ENCODE results near the gene TRAF4.
"Not testable (repeated sequence)": the region's sequence is repeated elsewhere in the genome, so short reads cannot be mapped to it uniquely, and the experiment has no call there.

TRAF4 gene

GRCh38 chr17:28729950-28730330 is 13.9 kb upstream of the TRAF4 start:
- DNase-seq (ENCODE audit: low spot score), result no peak

GRCh38 chr17:28733346-28733745 is 10.5 kb upstream of the TRAF4 start:
- no peak for DNase-seq (ENCODE audit: low spot score)

- DNase-seq (ENCODE audit: low spot score), result no peak
These were observed 9.0 kb upstream of the TRAF4 start for GRCh38 chr17:28734712-28735241.

- DNase-seq (ENCODE audit: low spot score), result no peak
These were observed 8.5 kb upstream of the TRAF4 start for GRCh38 chr17:28735242-28735722.

- DNase-seq (ENCODE audit: low spot score), result not testable (repeated sequence)
These were observed 7.7 kb upstream of the TRAF4 start for GRCh38 chr17:28735913-28736769.

GRCh38 chr17:28737316-28737715 is 6.5 kb upstream of the TRAF4 start:
- no peak for DNase-seq (ENCODE audit: low spot score)

- peak; percentile 79 for DNase-seq (ENCODE audit: low spot score)
These were observed 5.8 kb upstream of the TRAF4 start for GRCh38 chr17:28737770-28738679.

- DNase-seq (ENCODE audit: low spot score), result no peak
These were observed 5.0 kb upstream of the TRAF4 start for GRCh38 chr17:28738680-28739384.

- no peak for DNase-seq (ENCODE audit: low spot score)
These were observed 3.1 kb upstream of the TRAF4 start for GRCh38 chr17:28740406-28741357.

GRCh38 chr17:28741358-28742349 is 2.2 kb upstream of the TRAF4 start:
- no peak for DNase-seq (ENCODE audit: low spot score)

- peak; percentile 76 for DNase-seq (ENCODE audit: low spot score)
These were observed 527 bp downstream of the TRAF4 start for GRCh38 chr17:28744104-28744971.

GRCh38 chr17:28744972-28745785 is 1.4 kb downstream of the TRAF4 start:
- DNase-seq (ENCODE audit: low spot score), result peak; percentile 63

GRCh38 chr17:28745786-28746411 is 2.1 kb downstream of the TRAF4 start:
- DNase-seq (ENCODE audit: low spot score), result peak; percentile 92

GRCh38 chr17:28746611-28747050 is 2.8 kb downstream of the TRAF4 start:
- peak; percentile 67 for DNase-seq (ENCODE audit: low spot score)

GRCh38 chr17:28747051-28747691 is 3.4 kb downstream of the TRAF4 start:
- DNase-seq (ENCODE audit: low spot score), result peak; percentile 52
